IMR-90 (cell line): ENCODE results near the gene AK1. TPM values are rescaled to one million over a fixed set of nuclear protein-coding genes. Genes with fewer than 3 reads are reported as not detected.

Experiments
- ATAC-seq: fragments of 200-7000 bp; cut with Tn5 transposase; 2 replicates; pipeline ENCODE4 v1.9.1; 2020; ENCODE audit warnings: low read depth, mild to moderate bottlenecking, moderate library complexity
- BruUV-seq: library from RNA; stranded (reverse); fragments of 400-500 nt; replicated peaks from 2 replicates; lab custom pipeline; 2021; lab: Mats Ljungman, UMichigan
- CTCF ChIA-PET: fragments of 300-600 bp; formaldehyde crosslinking; extraction: SDS; loops from one replicate; lab custom pipeline; 2021; ENCODE audit warnings: antibody characterized with exemption; lab: Yijun Ruan, JAX
- POLR2A ChIA-PET: fragments of 300-600 bp; sonication (Branson Sonifier 250); formaldehyde crosslinking; loops from one replicate; lab custom pipeline; 2022; ENCODE audit warnings: antibody characterized with exemption; ENCODE audit not compliant: unreplicated experiment; lab: Charles Lee
- DNase-seq: peaks from one replicate; pipeline ENCODE4 v3.0.0; 2013
- H2AFZ ChIP-seq: replicated peaks from 2 replicates; pipeline ENCODE3; 2013; ENCODE audit warnings: low read length, mild to moderate bottlenecking; ENCODE audit not compliant: poor library complexity
- H2AK5ac ChIP-seq: 2 replicates; pipeline ENCODE4 v1.6.1; 2013; ENCODE audit warnings: low read depth, low read length, inconsistent platforms
- H2AK9ac ChIP-seq: replicated peaks from 2 replicates; pipeline ENCODE3; 2013; ENCODE audit warnings: mild to moderate bottlenecking, low read depth, low read length, moderate library complexity; ENCODE audit not compliant: poor library complexity
- H2BK120ac ChIP-seq: 2 replicates; pipeline ENCODE4 v1.6.1; 2013; ENCODE audit warnings: low read depth, low read length, inconsistent platforms
- H2BK15ac ChIP-seq: 3 replicates; pipeline ENCODE4 v1.6.1; 2013; ENCODE audit warnings: low read depth, low read length, inconsistent platforms
- H2BK20ac ChIP-seq: 2 replicates; pipeline ENCODE4 v1.6.1; 2013; ENCODE audit warnings: low read depth, mild to moderate bottlenecking, inconsistent platforms, low read length, moderate library complexity
- H2BK5ac ChIP-seq: 2 replicates; pipeline ENCODE4 v1.6.1; 2013; ENCODE audit warnings: mild to moderate bottlenecking, low read depth, low read length, inconsistent platforms; ENCODE audit not compliant: poor library complexity, severe bottlenecking
- H3K14ac ChIP-seq: replicated peaks from 2 replicates; pipeline ENCODE4 v1.6.1; 2013; ENCODE audit warnings: low read depth, low read length, inconsistent platforms
- H3K18ac ChIP-seq: 2 replicates; pipeline ENCODE4 v1.6.1; 2013; ENCODE audit warnings: low read depth, low read length, control low read depth
- H3K23ac ChIP-seq: 2 replicates; pipeline ENCODE4 v1.6.1; 2013; ENCODE audit warnings: low read depth, low read length, inconsistent platforms
- H3K27ac ChIP-seq: 2 replicates; pipeline ENCODE4 v1.5.1; 2013; ENCODE audit warnings: mild to moderate bottlenecking, control low read depth, low read length; ENCODE audit not compliant: insufficient read depth
- H3K27me3 ChIP-seq: 2 replicates; pipeline ENCODE4 v1.6.1; 2013; ENCODE audit warnings: low read length; ENCODE audit not compliant: control insufficient read depth, insufficient read depth
- H3K36me3 ChIP-seq: 2 replicates; pipeline ENCODE4 v1.6.1; 2013; ENCODE audit warnings: low read length, mixed read lengths; ENCODE audit not compliant: control insufficient read depth, insufficient read depth
- H3K4ac ChIP-seq: 2 replicates; pipeline ENCODE4 v1.6.1; 2013; ENCODE audit warnings: low read depth, low read length, inconsistent platforms
- H3K4me1 ChIP-seq: 2 replicates; pipeline ENCODE4 v1.6.1; 2013; ENCODE audit warnings: low read length, mixed read lengths; ENCODE audit not compliant: control insufficient read depth, insufficient read depth
- H3K4me2 ChIP-seq: 2 replicates; pipeline ENCODE4 v1.6.1; 2013; ENCODE audit warnings: low read depth, mild to moderate bottlenecking, control low read depth, low read length, moderate library complexity
- H3K4me3 ChIP-seq: 2 replicates; pipeline ENCODE4 v1.5.1; 2013; ENCODE audit warnings: low read depth, mild to moderate bottlenecking, control low read depth, low read length, moderate library complexity; ENCODE audit not compliant: insufficient read depth
- H3K56ac ChIP-seq: 2 replicates; pipeline ENCODE4 v1.6.1; 2013; ENCODE audit warnings: low read length, inconsistent platforms; ENCODE audit not compliant: insufficient read depth; ENCODE audit errors: extremely low read depth
- H3K79me1 ChIP-seq, 2 experiments: 2 replicates each; pipeline ENCODE4 v1.6.1; 2013; ENCODE audit warnings: low read length in 2 of 2, inconsistent platforms in 1 of 2, low read depth in 1 of 2
- H3K9ac ChIP-seq: 2 replicates; pipeline ENCODE4 v1.6.1; 2013; ENCODE audit warnings: low read depth, low read length, control low read depth
- H3K9me1 ChIP-seq: 2 replicates; pipeline ENCODE4 v1.6.1; 2013; ENCODE audit warnings: low read length, inconsistent platforms; ENCODE audit not compliant: insufficient read depth
- H3K9me3 ChIP-seq: 2 replicates; pipeline ENCODE4 v1.6.1; 2013; ENCODE audit warnings: low read length; ENCODE audit not compliant: control insufficient read depth, insufficient read depth
- H4K20me1 ChIP-seq: 2 replicates; pipeline ENCODE4 v1.6.1; 2013; ENCODE audit warnings: low read length, inconsistent platforms; ENCODE audit not compliant: insufficient read depth
- H4K5ac ChIP-seq: 2 replicates; pipeline ENCODE4 v1.6.1; 2013; ENCODE audit warnings: mild to moderate bottlenecking, low read depth, low read length, control low read depth
- H4K8ac ChIP-seq, 2 experiments: 2 replicates each; pipeline ENCODE4 v1.6.1; 2013; ENCODE audit warnings: low read depth in 2 of 2, low read length in 2 of 2, control low read depth in 1 of 2, inconsistent platforms in 1 of 2
- H4K91ac ChIP-seq: 2 replicates; pipeline ENCODE4 v1.6.1; 2013; ENCODE audit warnings: low read depth, low read length, inconsistent platforms; ENCODE audit not compliant: insufficient read depth
- CHD1 ChIP-seq: IDR thresholded peaks from 2 replicates; pipeline ENCODE4 v1.6.1; 2012; ENCODE audit warnings: low read depth, low read length, improper control_type of control experiment
- MAZ ChIP-seq: IDR thresholded peaks from 2 replicates; pipeline ENCODE4 v1.6.1; 2012; ENCODE audit warnings: low read depth, mild to moderate bottlenecking, low read length, improper control_type of control experiment, moderate library complexity, borderline replicate concordance
- RAD21 ChIP-seq: IDR thresholded peaks from 2 replicates; pipeline ENCODE4 v1.6.1; 2012; ENCODE audit warnings: low read length, improper control_type of control experiment
- SMC3 ChIP-seq: fragments of 150-350 bp; IDR thresholded peaks from 2 replicates; pipeline ENCODE4 v1.6.1; 2016; ENCODE audit warnings: low read depth, mild to moderate bottlenecking, antibody characterized with exemption, low read length, moderate library complexity
- WGBS, 2 experiments: methylation state at CpG; one replicate each; pipeline versions ENCODE4 v1.1.5 to v1.1.7; 2013; ENCODE audit warnings: missing lambda C conversion rate in 2 of 2; ENCODE audit not compliant: insufficient read length in 1 of 2; ENCODE audit errors: extremely low coverage in 2 of 2; 5-methylcytosine and 5-hydroxymethylcytosine counted together
- dilution Hi-C: fragments of 300-500 bp; cut with HindIII; formaldehyde crosslinking; loops from one replicate; pipeline ENCODE4 v1.14.3; 2018; ENCODE audit warnings: low sequenced_read_pairs; ENCODE audit not compliant: unreplicated experiment
- in situ Hi-C: fragments of 300-500 bp; cut with MboI; formaldehyde crosslinking; loops from 3 replicates; pipeline ENCODE4 v1.14.3; 2019; ENCODE audit warnings: low sequenced_read_pairs, inconsistent platforms, mixed read lengths
- intact Hi-C: fragments of 100-400 bp; cut with micrococcal nuclease; formaldehyde crosslinking; loops from 2 replicates; pipeline ENCODE4 v1.10.0; 2022
- polyA plus RNA-seq, 3 experiments: library from polyadenylated mRNA; depleted of rRNA; stranded (reverse); fragments of >200 nt; gene quantifications; 2 replicates each; pipeline ENCODE4 v1.2.3, GENCODE V29; 2012; ENCODE audit warnings: low replicate concordance in 1 of 3
- total RNA-seq: library from RNA; depleted of rRNA; stranded (reverse); fragments of >200 nt; gene quantifications from 2 replicates; pipeline ENCODE4 v1.2.3, GENCODE V29; 2012

The AK1 gene
- total and polyA plus RNA-seq, 2 of the 4 experiments (the other 2 are of a cell fraction), result 44.8 to 119 TPM

DNA sequence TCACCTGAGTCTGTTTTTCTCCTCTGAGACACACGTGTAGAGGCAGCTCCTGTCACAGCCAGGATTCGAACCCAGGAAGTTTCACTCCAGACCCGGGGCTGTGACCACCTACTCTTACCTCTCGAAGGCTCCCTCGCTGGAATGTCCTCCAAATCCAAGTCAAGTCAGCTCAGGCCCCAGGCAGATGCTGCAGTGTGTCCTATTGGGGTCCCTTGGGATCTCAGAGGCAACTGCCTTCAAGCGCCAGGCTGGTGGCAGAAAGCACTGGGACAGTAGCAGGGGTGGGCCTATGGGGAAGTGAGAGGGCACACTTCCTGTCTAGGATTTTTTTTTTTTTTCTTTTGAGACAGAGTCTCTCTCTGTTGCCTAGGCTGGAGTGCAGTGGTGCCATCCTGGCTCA, 40.1 kb upstream of the AK1 start:
- H3K56ac ChIP-seq, result no peak overlapping the region
- H2AFZ ChIP-seq, result no peak overlapping the region
- peak overlapping the region; percentile 3; the same call in 1 of the 2 replicates for H2BK20ac ChIP-seq
- dilution Hi-C loops, result no loop called here
- in situ Hi-C loops, result no loop called here
- intact Hi-C loops, result loop anchor here (5.0 to 10.0 kb wide), 3 partner anchors 80 to 303 kb away; partner anchors contain the start of genes FPGS and STXBP1
- H3K4me3 ChIP-seq, result no peak overlapping the region
- H3K23ac ChIP-seq, result peak overlapping the region; percentile 48; the same call in 1 of the 2 replicates
- peak overlapping the region; percentile 13; the same call in 1 of the 2 replicates for H3K27ac ChIP-seq
- peaks cover 4 to 34% of the 10 kb centered on the region in 2 experiments for H3K79me1 ChIP-seq
- H2BK120ac ChIP-seq, result peak overlapping the region; percentile 39
- peaks cover 6% of the 10 kb centered on the region; the same call in 1 of the 2 replicates for H3K36me3 ChIP-seq
- peaks cover 14% of the 10 kb centered on the region for H3K9me1 ChIP-seq
- H3K4me2 ChIP-seq, result no peak overlapping the region
- ATAC-seq, result no peak
- TF ChIP-seq MAZ, result no peak
- TF ChIP-seq SMC3, result no peak
- TF ChIP-seq RAD21, result no peak
- TF ChIP-seq CHD1, result no peak
- no peak overlapping the region for H3K9ac ChIP-seq
- WGBS, 2 experiments, result no CpG with 5 or more reads among the region's 6 CpGs
- no peaks in the 10 kb centered on the region for H3K27me3 ChIP-seq
- ChIA-PET CTCF (interaction anchor here (1.1 kb wide), 1 partner anchor 183 kb away, joined by 3 read pairs; no protein-coding TSS in a partner anchor), POLR2A (no interaction called here)
- no peaks in the 10 kb centered on the region for H3K9me3 ChIP-seq
- no TSS peak for BruUV-seq
- peak overlapping the region; percentile 78; the same call in 1 of the 3 replicates for H2BK15ac ChIP-seq
- H3K18ac ChIP-seq, result no peak overlapping the region
- H3K4me1 ChIP-seq, result peaks cover 27% of the 10 kb centered on the region
- H4K8ac ChIP-seq, result peak overlapping the region; percentile 18 to 80; a peak in 2 of 4 replicates
- DNase-seq, result no peak
- H3K4ac ChIP-seq, result peak overlapping the region; percentile 71
- peak overlapping the region; percentile 36 for H4K91ac ChIP-seq
- no peak overlapping the region; the same call in 1 of the 2 replicates for H3K14ac ChIP-seq
- peak overlapping the region; percentile 74; the same call in 1 of the 2 replicates for H4K5ac ChIP-seq
- peak overlapping the region; percentile 59 for H2AK5ac ChIP-seq
- peak overlapping the region; percentile 3 for H2BK5ac ChIP-seq
- H4K20me1 ChIP-seq, result peaks cover 7% of the 10 kb centered on the region; the same call in 1 of the 2 replicates
- peak overlapping the region; percentile 21 for H2AK9ac ChIP-seq
